ENCODE results near the gene C2orf74. TPM values are rescaled to one million over a fixed set of nuclear protein-coding genes. Genes with fewer than 3 reads are reported as not detected.
"Not testable (repeated sequence)": the region's sequence is repeated elsewhere in the genome, so short reads cannot be mapped to it uniquely, and the experiment has no call there.

C2orf74 gene
- total RNA-seq, 4 donors from 2014 or later: 12.7 to 29.8 (median 20.6) TPM

- intact Hi-C loops (cut with DNase I): no loop called here
- H3K27ac ChIP-seq: no peak overlapping the region
- WGBS, 2 donors: 73 to 75% methylated on average over 4 to 5 of the region's 5 CpGs
- no peak overlapping the region for H3K4me3 ChIP-seq (replicated peaks in 1 of 3)
- no peaks in the 10 kb centered on the region for H3K4me1 ChIP-seq
- H3K36me3 ChIP-seq: no peaks in the 10 kb centered on the region
- no peak for DNase-seq
- no peaks in the 10 kb centered on the region for H3K9me3 ChIP-seq
- TF ChIP-seq CTCF (IDR thresholded peaks at IDR 0.05) (no peak), POLR2A (IDR thresholded peaks at IDR 0.05) (no peak)
- no peaks in the 10 kb centered on the region for H3K27me3 ChIP-seq
These were observed 4.5 kb upstream of the C2orf74 start for GRCh38 chr2:61157371-61158003.

GRCh38 chr2:61158356-61158955, 3.5 kb upstream of the C2orf74 start:
- no peak for DNase-seq
- Histone ChIP-seq H3K4me3 (replicated peaks in 1 of 3) (no peak overlapping the region), H3K27ac (no peak overlapping the region), H3K27me3 (no peaks in the 10 kb centered on the region), H3K36me3 (peaks cover 0 to 6% of the 10 kb centered on the region in 2 donors), H3K4me1 (no peaks in the 10 kb centered on the region), H3K9me3 (no peaks in the 10 kb centered on the region)
- intact Hi-C loops (cut with DNase I): no loop called here
- no peak for TF ChIP-seq POLR2A (IDR thresholded peaks at IDR 0.05)
- no peak for TF ChIP-seq CTCF (IDR thresholded peaks at IDR 0.05)
- WGBS, 2 donors: 75 to 82% methylated on average over 3 of the region's 3 CpGs

GRCh38 chr2:61162721-61163120, 733 bp downstream of the C2orf74 start:
- WGBS, 2 donors: 91 to 95% methylated on average over 5 of the region's 5 CpGs
- Histone ChIP-seq H3K27me3 (no peaks in the 10 kb centered on the region), H3K4me1 (no peaks in the 10 kb centered on the region), H3K27ac (no peak overlapping the region), H3K9me3 (no peaks in the 10 kb centered on the region), H3K36me3 (peaks cover 12 to 19% of the 10 kb centered on the region in 2 donors), H3K4me3 (replicated peaks in 1 of 3) (no peak overlapping the region)
- no peak for TF ChIP-seq CTCF (IDR thresholded peaks at IDR 0.05)
- TF ChIP-seq POLR2A (IDR thresholded peaks at IDR 0.05): no peak
- DNase-seq: no peak
- intact Hi-C loops (cut with DNase I): no loop called here

- not testable (repeated sequence) for H3K4me1 ChIP-seq, DNase-seq
These were observed 3.1 kb downstream of the C2orf74 start for GRCh38 chr2:61165082-61165481.

GRCh38 chr2:61165946-61166345, 4.0 kb downstream of the C2orf74 start:
- TF ChIP-seq POLR2A (IDR thresholded peaks at IDR 0.05): no peak
- no peak for TF ChIP-seq CTCF (IDR thresholded peaks at IDR 0.05)
- Histone ChIP-seq H3K27me3 (no peaks in the 10 kb centered on the region), H3K27ac (no peak overlapping the region), H3K36me3 (peaks cover 12 to 19% of the 10 kb centered on the region in 2 donors), H3K4me1 (no peaks in the 10 kb centered on the region), H3K9me3 (no peaks in the 10 kb centered on the region), H3K4me3 (replicated peaks in 1 of 3) (no peak overlapping the region)
- WGBS, 2 donors: 92 to 96% methylated on average over 3 of the region's 3 CpGs
- DNase-seq: no peak
- intact Hi-C loops (cut with DNase I): no loop called here

More at GRCh38 chr2:61165082-61165481, 3.1 kb downstream of the C2orf74 start:
- H3K36me3 ChIP-seq: peaks cover 12 to 19% of the 10 kb centered on the region in 2 donors
- H3K27ac ChIP-seq; H3K4me3 ChIP-seq (replicated peaks in 1 of 3); H3K9me3 ChIP-seq; intact Hi-C loops (cut with DNase I); H3K27me3 ChIP-seq: not testable (repeated sequence)
- WGBS, 2 donors: 96 to 99% methylated on average over 7 of the region's 7 CpGs
